ENCODE data around the gene PPIL3.
"Not testable (repeated sequence)": the region's sequence is repeated elsewhere in the genome, so short reads cannot be mapped to it uniquely, and the experiment has no call there.

PPIL3 gene

GRCh38 chr2:200881715-200882249 is 7.1 kb downstream of the PPIL3 start:
- H3K9ac ChIP-seq (ENCODE audit: low read depth in 1 of 2, low read length in 2 of 2); H3K27ac ChIP-seq (ENCODE audit: low read depth, low read length); H3K9me3 ChIP-seq (ENCODE audit: control insufficient read depth in 1 of 2, low read length in 2 of 2); H3K4me1 ChIP-seq (ENCODE audit: control insufficient read depth in 1 of 2, insufficient read depth in 2 of 2, low read length in 2 of 2); H3K27me3 ChIP-seq (ENCODE audit: control insufficient read depth in 1 of 2, insufficient read depth in 2 of 2, low read length in 2 of 2); H3K4me3 ChIP-seq (ENCODE audit: low read depth in 1 of 2, low read length in 2 of 2): not testable (repeated sequence)
- peaks cover 20 to 41% of the 10 kb centered on the region in 2 donors for H3K36me3 ChIP-seq (ENCODE audit: control insufficient read depth in 1 of 2, insufficient read depth in 2 of 2, low read length in 2 of 2)

- Histone ChIP-seq H3K27ac (ENCODE audit: low read depth, low read length) (no peak overlapping the region), H3K27me3 (ENCODE audit: control insufficient read depth in 1 of 2, insufficient read depth in 2 of 2, low read length in 2 of 2) (no peaks in the 10 kb centered on the region), H3K9ac (ENCODE audit: low read depth in 1 of 2, low read length in 2 of 2) (no peak overlapping the region), H3K9me3 (ENCODE audit: control insufficient read depth in 1 of 2, low read length in 2 of 2) (no peaks in the 10 kb centered on the region), H3K4me1 (ENCODE audit: control insufficient read depth in 1 of 2, insufficient read depth in 2 of 2, low read length in 2 of 2) (no peaks in the 10 kb centered on the region), H3K4me3 (ENCODE audit: low read depth in 1 of 2, low read length in 2 of 2) (no peak overlapping the region), H3K36me3 (ENCODE audit: control insufficient read depth in 1 of 2, insufficient read depth in 2 of 2, low read length in 2 of 2) (peaks cover 21 to 33% of the 10 kb centered on the region in 2 donors)
Measured at GRCh38 chr2:200878289-200878880, 10.5 kb downstream of the PPIL3 start.

- H3K4me1 ChIP-seq (ENCODE audit: control insufficient read depth in 1 of 2, insufficient read depth in 2 of 2, low read length in 2 of 2): no peaks in the 10 kb centered on the region
- H3K36me3 ChIP-seq (ENCODE audit: control insufficient read depth in 1 of 2, insufficient read depth in 2 of 2, low read length in 2 of 2): peaks cover 21 to 42% of the 10 kb centered on the region in 2 donors
Measured at GRCh38 chr2:200877443-200877842, 11.4 kb downstream of the PPIL3 start.

GRCh38 chr2:200873560-200873959 is 15.3 kb downstream of the PPIL3 start:
- H3K4me3 ChIP-seq (ENCODE audit: low read depth in 1 of 2, low read length in 2 of 2): no peak overlapping the region
- H3K27me3 ChIP-seq (ENCODE audit: control insufficient read depth in 1 of 2, insufficient read depth in 2 of 2, low read length in 2 of 2): no peaks in the 10 kb centered on the region
- H3K9me3 ChIP-seq (ENCODE audit: control insufficient read depth in 1 of 2, low read length in 2 of 2): no peaks in the 10 kb centered on the region
- H3K36me3 ChIP-seq (ENCODE audit: control insufficient read depth in 1 of 2, insufficient read depth in 2 of 2, low read length in 2 of 2): peaks cover 9 to 23% of the 10 kb centered on the region in 2 donors
- no peak overlapping the region for H3K9ac ChIP-seq (ENCODE audit: low read depth in 1 of 2, low read length in 2 of 2)
- no peak overlapping the region for H3K27ac ChIP-seq (ENCODE audit: low read depth, low read length)
- no peaks in the 10 kb centered on the region for H3K4me1 ChIP-seq (ENCODE audit: control insufficient read depth in 1 of 2, insufficient read depth in 2 of 2, low read length in 2 of 2)

More at GRCh38 chr2:200877443-200877842, 11.4 kb downstream of the PPIL3 start:
- Histone ChIP-seq H3K9ac (ENCODE audit: low read depth in 1 of 2, low read length in 2 of 2) (no peak overlapping the region), H3K9me3 (ENCODE audit: control insufficient read depth in 1 of 2, low read length in 2 of 2) (no peaks in the 10 kb centered on the region), H3K27ac (ENCODE audit: low read depth, low read length) (no peak overlapping the region), H3K27me3 (ENCODE audit: control insufficient read depth in 1 of 2, insufficient read depth in 2 of 2, low read length in 2 of 2) (no peaks in the 10 kb centered on the region), H3K4me3 (ENCODE audit: low read depth in 1 of 2, low read length in 2 of 2) (no peak overlapping the region)

GRCh38 chr2:200871151-200871550 is 17.7 kb downstream of the PPIL3 start:
- no peak overlapping the region for H3K4me3 ChIP-seq (ENCODE audit: low read depth in 1 of 2, low read length in 2 of 2)
- no peaks in the 10 kb centered on the region for H3K27me3 ChIP-seq (ENCODE audit: control insufficient read depth in 1 of 2, insufficient read depth in 2 of 2, low read length in 2 of 2)

GRCh38 chr2:200869014-200869413 is 19.9 kb downstream of the PPIL3 start:
- peaks cover 0 to 13% of the 10 kb centered on the region in 2 donors for H3K36me3 ChIP-seq (ENCODE audit: control insufficient read depth in 1 of 2, insufficient read depth in 2 of 2, low read length in 2 of 2)

More at GRCh38 chr2:200871151-200871550, 17.7 kb downstream of the PPIL3 start:
- Histone ChIP-seq H3K36me3 (ENCODE audit: control insufficient read depth in 1 of 2, insufficient read depth in 2 of 2, low read length in 2 of 2) (peaks cover 0 to 15% of the 10 kb centered on the region in 2 donors), H3K27ac (ENCODE audit: low read depth, low read length) (no peak overlapping the region), H3K4me1 (ENCODE audit: control insufficient read depth in 1 of 2, insufficient read depth in 2 of 2, low read length in 2 of 2) (no peaks in the 10 kb centered on the region), H3K9me3 (ENCODE audit: control insufficient read depth in 1 of 2, low read length in 2 of 2) (no peaks in the 10 kb centered on the region), H3K9ac (ENCODE audit: low read depth in 1 of 2, low read length in 2 of 2) (no peak overlapping the region)

GRCh38 chr2:200864176-200865034 is 24.5 kb downstream of the PPIL3 start, which contains the start of gene CLK1:
Gene CLK1, minus strand, starts transcription at chr2:200864658. Its CDS starts 2,796 bp downstream, at chr2:200861862.
- Histone ChIP-seq H3K4me3 (ENCODE audit: low read depth in 1 of 2, low read length in 2 of 2) (peak within 1 kb of the TSS; percentile 80 to 98), H3K4me1 (ENCODE audit: control insufficient read depth in 1 of 2, insufficient read depth in 2 of 2, low read length in 2 of 2) (peaks cover 17 to 20% of the 10 kb centered on the region in 2 donors), H3K27me3 (ENCODE audit: control insufficient read depth in 1 of 2, insufficient read depth in 2 of 2, low read length in 2 of 2) (no peaks in the 10 kb centered on the region), H3K36me3 (ENCODE audit: control insufficient read depth in 1 of 2, insufficient read depth in 2 of 2, low read length in 2 of 2) (peaks cover 3 to 13% of the 10 kb centered on the region in 2 donors), H3K9me3 (ENCODE audit: control insufficient read depth in 1 of 2, low read length in 2 of 2) (no peaks in the 10 kb centered on the region), H3K9ac (ENCODE audit: low read depth in 1 of 2, low read length in 2 of 2) (peak within 1 kb of the TSS; percentile 100), H3K27ac (ENCODE audit: low read depth, low read length) (peak within 1 kb of the TSS; percentile 100)

More at GRCh38 chr2:200869014-200869413, 19.9 kb downstream of the PPIL3 start:
- Histone ChIP-seq H3K9ac (ENCODE audit: low read depth in 1 of 2, low read length in 2 of 2) (no peak overlapping the region), H3K9me3 (ENCODE audit: control insufficient read depth in 1 of 2, low read length in 2 of 2) (no peaks in the 10 kb centered on the region), H3K4me3 (ENCODE audit: low read depth in 1 of 2, low read length in 2 of 2) (no peak overlapping the region), H3K27ac (ENCODE audit: low read depth, low read length) (no peak overlapping the region), H3K4me1 (ENCODE audit: control insufficient read depth in 1 of 2, insufficient read depth in 2 of 2, low read length in 2 of 2) (peaks cover 3% of the 10 kb centered on the region in 2 donors), H3K27me3 (ENCODE audit: control insufficient read depth in 1 of 2, insufficient read depth in 2 of 2, low read length in 2 of 2) (no peaks in the 10 kb centered on the region)

GRCh38 chr2:200863782-200864175 is 25.1 kb downstream of the PPIL3 start:
- Histone ChIP-seq H3K27me3 (ENCODE audit: control insufficient read depth in 1 of 2, insufficient read depth in 2 of 2, low read length in 2 of 2) (no peaks in the 10 kb centered on the region), H3K4me3 (ENCODE audit: low read depth in 1 of 2, low read length in 2 of 2) (peak overlapping the region; percentile 80 to 98), H3K4me1 (ENCODE audit: control insufficient read depth in 1 of 2, insufficient read depth in 2 of 2, low read length in 2 of 2) (peaks cover 17 to 26% of the 10 kb centered on the region in 2 donors), H3K9ac (ENCODE audit: low read depth in 1 of 2, low read length in 2 of 2) (peak overlapping the region; percentile 100), H3K9me3 (ENCODE audit: control insufficient read depth in 1 of 2, low read length in 2 of 2) (no peaks in the 10 kb centered on the region), H3K36me3 (ENCODE audit: control insufficient read depth in 1 of 2, insufficient read depth in 2 of 2, low read length in 2 of 2) (peaks cover 9 to 17% of the 10 kb centered on the region in 2 donors), H3K27ac (ENCODE audit: low read depth, low read length) (peak overlapping the region; percentile 100)

GRCh38 chr2:200862532-200863000 is 26.3 kb downstream of the PPIL3 start:
- Histone ChIP-seq H3K27me3 (ENCODE audit: control insufficient read depth in 1 of 2, insufficient read depth in 2 of 2, low read length in 2 of 2) (no peaks in the 10 kb centered on the region), H3K9ac (ENCODE audit: low read depth in 1 of 2, low read length in 2 of 2) (peak overlapping the region; percentile 100), H3K4me1 (ENCODE audit: control insufficient read depth in 1 of 2, insufficient read depth in 2 of 2, low read length in 2 of 2) (peaks cover 17 to 26% of the 10 kb centered on the region in 2 donors)

More at GRCh38 chr2:200862532-200863000, 26.3 kb downstream of the PPIL3 start:
- H3K27ac ChIP-seq (ENCODE audit: low read depth, low read length): peak overlapping the region; percentile 100
- peak overlapping the region; percentile 80 to 98 for H3K4me3 ChIP-seq (ENCODE audit: low read depth in 1 of 2, low read length in 2 of 2)
- peaks cover 19 to 29% of the 10 kb centered on the region in 2 donors for H3K36me3 ChIP-seq (ENCODE audit: control insufficient read depth in 1 of 2, insufficient read depth in 2 of 2, low read length in 2 of 2)
- H3K9me3 ChIP-seq (ENCODE audit: control insufficient read depth in 1 of 2, low read length in 2 of 2): no peaks in the 10 kb centered on the region
